Endothelial cell of umbilical vein (primary cell): Measurements from ENCODE around the gene NDUFB6. TPM values are rescaled to one million over a fixed set of nuclear protein-coding genes. Genes with fewer than 3 reads are reported as not detected.
"Not testable (repeated sequence)": the region's sequence is repeated elsewhere in the genome, so short reads cannot be mapped to it uniquely, and the experiment has no call there.

Experiments
- BruUV-seq: library from RNA; stranded (reverse); fragments of 400-500 nt; replicated peaks from 2 replicates; lab custom pipeline; 2021; lab: Mats Ljungman, UMichigan
- CTCF ChIA-PET: fragments of 300-600, 350-600 bp; sonication (Branson Sonifier 250); formaldehyde crosslinking; loops from one replicate; lab custom pipeline; 2021; ENCODE audit warnings: antibody characterized with exemption, inconsistent platforms; lab: Charles Lee
- POLR2A ChIA-PET: fragments of 300-600, 350-600 bp; sonication (Branson Sonifier 250); formaldehyde crosslinking; loops from one replicate; lab custom pipeline; 2021; ENCODE audit warnings: antibody characterized with exemption, inconsistent platforms; lab: Charles Lee
- DNase-seq: peaks from one replicate; pipeline ENCODE4 v3.0.0-alpha.2; 2011; ENCODE audit warnings: low read depth, low spot score
- FAIRE-seq: peaks from 2 replicates; lab custom pipeline; 2011; peaks lifted over from hg19 to GRCh38; lab: Jason Lieb, UNC
- H2AFZ ChIP-seq: 2 replicates; pipeline ENCODE4 v1.6.0; 2012; ENCODE audit warnings: low read depth, low read length, control low read depth, inconsistent platforms
- H3K27ac ChIP-seq: 2 replicates; pipeline ENCODE4 v1.5.1; 2011; ENCODE audit warnings: low read depth, mild to moderate bottlenecking, control low read depth, low read length, moderate library complexity; ENCODE audit not compliant: insufficient read depth
- H3K27me3 ChIP-seq, 2 experiments: 2 replicates each; pipeline versions ENCODE4 v1.6.0 to v1.6.1; 2011; ENCODE audit warnings: low read length in 2 of 2, mixed read lengths in 1 of 2; ENCODE audit not compliant: control insufficient read depth in 2 of 2, insufficient read depth in 2 of 2
- H3K36me3 ChIP-seq, 2 experiments: 2 replicates in 1 of 2; 3 replicates in 1 of 2; pipeline ENCODE4 v1.5.1; 2011; ENCODE audit warnings: low read length in 2 of 2, mild to moderate bottlenecking in 1 of 2, moderate library complexity in 1 of 2; ENCODE audit not compliant: control insufficient read depth in 2 of 2, insufficient read depth in 2 of 2; ENCODE audit errors: extremely low read depth in 1 of 2
- H3K4me1 ChIP-seq: 3 replicates; pipeline ENCODE4 v1.5.1; 2011; ENCODE audit warnings: mild to moderate bottlenecking, low read length; ENCODE audit not compliant: control insufficient read depth, insufficient read depth; ENCODE audit errors: extremely low read depth
- H3K4me2 ChIP-seq: 2 replicates; pipeline ENCODE4 v1.6.1; 2011; ENCODE audit warnings: low read length, control low read depth, mixed read lengths; ENCODE audit not compliant: insufficient read depth
- H3K4me3 ChIP-seq, 3 experiments: fragments of 200-600 bp in 1 of 3; sonication (generic), shearing (Covaris generic) in 1 of 3; replicated peaks in 1 of 3; 2 replicates each; pipeline ENCODE4 v1.5.1; 2011 to 2016; ENCODE audit warnings: control low read depth in 3 of 3, low read length in 3 of 3, mild to moderate bottlenecking in 2 of 3, inconsistent platforms in 1 of 3, low read depth in 1 of 3, moderate library complexity in 1 of 3; ENCODE audit not compliant: insufficient read depth in 1 of 3
- H3K79me2 ChIP-seq: 2 replicates; pipeline ENCODE4 v1.6.0; 2012; ENCODE audit warnings: low read length, inconsistent platforms; ENCODE audit not compliant: control insufficient read depth, insufficient read depth
- H3K9ac ChIP-seq: replicated peaks from 2 replicates; pipeline ENCODE3; 2011; ENCODE audit warnings: low read length, control low read depth; ENCODE audit not compliant: insufficient read depth; ENCODE audit errors: extremely low read depth
- H3K9me1 ChIP-seq: replicated peaks from 3 replicates; pipeline ENCODE4 v1.6.0; 2011; ENCODE audit warnings: mild to moderate bottlenecking, low read length; ENCODE audit not compliant: control insufficient read depth, insufficient read depth; ENCODE audit errors: extremely low read depth
- H3K9me3 ChIP-seq: replicated peaks from 2 replicates; pipeline ENCODE4 v1.5.1; 2012; ENCODE audit warnings: low read length, inconsistent platforms; ENCODE audit not compliant: control insufficient read depth, insufficient read depth
- H4K20me1 ChIP-seq: replicated peaks from 2 replicates; pipeline ENCODE3; 2011; ENCODE audit warnings: mild to moderate bottlenecking, low read length; ENCODE audit not compliant: control insufficient read depth, insufficient read depth; ENCODE audit errors: extremely low read depth
- EZH2 ChIP-seq: IDR thresholded peaks from 2 replicates; pipeline ENCODE4 v1.6.1; 2012; ENCODE audit warnings: borderline replicate concordance, low read depth, mild to moderate bottlenecking, moderate library complexity, low read length, inconsistent platforms; ENCODE audit not compliant: severe bottlenecking
- FOS ChIP-seq: IDR thresholded peaks from 2 replicates; pipeline ENCODE4 v1.6.1; 2011; ENCODE audit warnings: mild to moderate bottlenecking, low read length, moderate library complexity, borderline replicate concordance; ENCODE audit not compliant: insufficient read depth
- GATA2 ChIP-seq: IDR thresholded peaks from 2 replicates; pipeline ENCODE4 v1.7.0; 2011; ENCODE audit warnings: low read depth, mild to moderate bottlenecking, moderate library complexity, mixed read lengths, low read length; ENCODE audit not compliant: insufficient read length, insufficient read depth
- JUN ChIP-seq: IDR thresholded peaks from 2 replicates; pipeline ENCODE4 v1.6.1; 2011; ENCODE audit warnings: borderline replicate concordance, low read depth; ENCODE audit not compliant: insufficient read length, insufficient read depth
- MYC ChIP-seq: IDR thresholded peaks from one replicate; pipeline ENCODE4 v1.6.1; 2011; ENCODE audit warnings: mild to moderate bottlenecking, low read depth, low read length
- POLR2A ChIP-seq: IDR thresholded peaks from 2 replicates; pipeline ENCODE4 v1.6.1; 2012; ENCODE audit warnings: low read depth, mild to moderate bottlenecking, control low read depth, low read length
- POLR2AphosphoS5 ChIP-seq: IDR thresholded peaks from 2 replicates; pipeline ENCODE4 v1.6.1; 2012; ENCODE audit warnings: low read depth, mild to moderate bottlenecking, control low read depth, low read length, moderate library complexity; ENCODE audit not compliant: insufficient read depth
- dilution Hi-C: fragments of 300-500 bp; cut with MboI; formaldehyde crosslinking; loops from one replicate; pipeline ENCODE4 v1.15.0; 2019; ENCODE audit warnings: low sequenced_read_pairs; ENCODE audit not compliant: extremely low pct_ligation_motif_present
- intact Hi-C: fragments of 100-400 bp; cut with micrococcal nuclease; formaldehyde crosslinking; loops from one replicate; pipeline ENCODE4 v1.10.0; 2022
- polyA plus RNA-seq, 4 experiments: library from polyadenylated mRNA; depleted of rRNA in 3 of 4; stranded (reverse) in 3 of 4; unstranded in 1 of 4; fragments of >200 nt; gene quantifications; 2 replicates each; pipeline versions ENCODE4 v1.2.1 to v1.2.3, GENCODE V29; 2011 to 2012; ENCODE audit warnings: missing spikeins in 1 of 4
- total RNA-seq: library from RNA; stranded (reverse); gene quantifications from 2 replicates; pipeline ENCODE4 v1.2.3, GENCODE V29; 2021
- TF ChIP-seq, protein P1 (sequence below), 2 donors: IDR thresholded peaks; 1 replicate in 1 of 2; 2 replicates in 1 of 2; pipeline ENCODE4 v1.5.1; 2011; ENCODE audit warnings: low read length in 2 of 2, mild to moderate bottlenecking in 2 of 2, moderate library complexity in 2 of 2, control low read depth in 1 of 2, inconsistent platforms in 1 of 2, low read depth in 1 of 2; ENCODE audit not compliant: insufficient read depth in 1 of 2; ENCODE audit errors: extremely low read depth in 1 of 2
- TF ChIP-seq, protein P2 (sequence below): IDR thresholded peaks from 2 replicates; pipeline ENCODE4 v1.6.1; 2011; ENCODE audit not compliant: insufficient read depth, insufficient read length

The NDUFB6 gene
- total and polyA plus RNA-seq, 2 donors (not counting 3 experiments of a cell fraction or from before 2014, with no cell fraction given), result 53.5 to 59.2 TPM

DNA sequence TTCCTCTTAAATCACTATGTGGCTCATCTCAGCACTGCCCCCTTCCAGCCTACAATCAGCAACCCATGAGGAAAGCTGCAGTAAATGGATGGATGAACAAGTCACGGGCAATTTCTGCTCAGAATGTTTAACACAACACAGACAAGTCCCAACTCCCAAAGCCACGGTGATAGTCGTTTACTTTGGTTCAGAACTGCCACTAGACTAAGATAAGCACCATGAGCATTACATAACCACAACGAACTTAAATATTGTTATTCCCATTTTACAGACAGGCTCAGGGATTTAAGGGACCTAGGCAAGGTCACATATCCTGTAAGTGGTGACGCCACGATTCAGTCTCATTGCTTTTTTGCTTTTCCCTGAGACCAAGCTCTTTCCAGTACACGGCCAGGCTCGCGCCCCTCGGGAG lies 22.8 kb downstream of the NDUFB6 start:
- BruUV-seq, result no TSS peak
- Histone ChIP-seq H3K9me1 (no peaks in the 10 kb centered on the region), H3K4me2 (peak overlapping the region; percentile 92), H2AFZ (peak overlapping the region; percentile 9), H3K27me3 (no peaks in the 10 kb centered on the region), H4K20me1 (peaks cover 7% of the 10 kb centered on the region), H3K9ac (peak overlapping the region; percentile 85), H3K36me3 (no peaks in the 10 kb centered on the region), H3K27ac (peak overlapping the region; percentile 92), H3K4me1 (peaks cover 17% of the 10 kb centered on the region), H3K4me3 (peak overlapping the region; percentile 71 to 88 (median 77)), H3K79me2 (peaks cover 62% of the 10 kb centered on the region), H3K9me3 (no peaks in the 10 kb centered on the region)
- POLR2A ChIA-PET, result interaction anchor here (1.1 to 3.0 kb wide), 2 partner anchors 24 to 165 kb away, joined by 3 to 17 read pairs; partner anchors contain the start of gene RIGI
- CTCF ChIA-PET, result interaction anchor here (0.7 to 2.5 kb wide), 13 partner anchors 8 to 418 kb away, joined by 3 to 45 read pairs (median 4); partner anchors contain the start of genes ACO1, NDUFB6 and RIGI
- TF ChIP-seq JUN (no peak), MYC (no peak), POLR2A (no peak), EZH2 (no peak), POLR2AphosphoS5 (no peak), FOS (no peak), GATA2 (no peak)
- TF ChIP-seq, protein P1, sequence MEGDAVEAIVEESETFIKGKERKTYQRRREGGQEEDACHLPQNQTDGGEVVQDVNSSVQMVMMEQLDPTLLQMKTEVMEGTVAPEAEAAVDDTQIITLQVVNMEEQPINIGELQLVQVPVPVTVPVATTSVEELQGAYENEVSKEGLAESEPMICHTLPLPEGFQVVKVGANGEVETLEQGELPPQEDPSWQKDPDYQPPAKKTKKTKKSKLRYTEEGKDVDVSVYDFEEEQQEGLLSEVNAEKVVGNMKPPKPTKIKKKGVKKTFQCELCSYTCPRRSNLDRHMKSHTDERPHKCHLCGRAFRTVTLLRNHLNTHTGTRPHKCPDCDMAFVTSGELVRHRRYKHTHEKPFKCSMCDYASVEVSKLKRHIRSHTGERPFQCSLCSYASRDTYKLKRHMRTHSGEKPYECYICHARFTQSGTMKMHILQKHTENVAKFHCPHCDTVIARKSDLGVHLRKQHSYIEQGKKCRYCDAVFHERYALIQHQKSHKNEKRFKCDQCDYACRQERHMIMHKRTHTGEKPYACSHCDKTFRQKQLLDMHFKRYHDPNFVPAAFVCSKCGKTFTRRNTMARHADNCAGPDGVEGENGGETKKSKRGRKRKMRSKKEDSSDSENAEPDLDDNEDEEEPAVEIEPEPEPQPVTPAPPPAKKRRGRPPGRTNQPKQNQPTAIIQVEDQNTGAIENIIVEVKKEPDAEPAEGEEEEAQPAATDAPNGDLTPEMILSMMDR (IDR thresholded peaks at IDR 0.05; ENCODE audit: extremely low read depth in 1 of 2, insufficient read depth in 1 of 2, low read depth in 1 of 2, low read length in 2 of 2), result no peak
- TF ChIP-seq, protein P2, sequence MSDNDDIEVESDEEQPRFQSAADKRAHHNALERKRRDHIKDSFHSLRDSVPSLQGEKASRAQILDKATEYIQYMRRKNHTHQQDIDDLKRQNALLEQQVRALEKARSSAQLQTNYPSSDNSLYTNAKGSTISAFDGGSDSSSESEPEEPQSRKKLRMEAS, result no peak
- peak; percentile 33 for FAIRE-seq
- dilution Hi-C loops (loop anchor here (25.0 kb wide), 1 partner anchor 163 kb away; the partner anchor contains the start of gene ACO1), intact Hi-C loops (loop anchor here (2.0 kb wide), 1 partner anchor 119 kb away; no protein-coding TSS in a partner anchor)
- peak; percentile 56 for DNase-seq

DNA sequence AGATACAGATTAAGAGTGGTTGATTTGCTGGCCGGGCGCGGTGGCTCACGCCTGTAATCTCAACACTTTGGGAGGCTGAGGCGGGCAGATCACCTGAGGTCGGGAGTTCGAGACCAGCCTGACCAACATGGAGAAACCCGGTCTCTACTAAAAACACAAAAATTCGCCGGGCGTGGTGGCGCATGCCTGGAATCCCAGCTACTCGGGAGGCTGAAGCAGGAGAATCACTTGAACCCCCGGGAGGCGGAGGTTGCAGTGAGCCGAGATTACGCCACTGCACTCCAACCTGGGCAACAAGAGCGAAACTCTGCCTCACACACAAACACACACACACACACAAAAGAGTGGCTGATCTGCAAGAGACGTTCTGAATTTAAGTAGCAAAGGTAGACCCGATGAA lies 24.7 kb downstream of the NDUFB6 start:
- intact Hi-C loops, H4K20me1 ChIP-seq, H3K4me3 ChIP-seq, H3K9ac ChIP-seq, H3K27me3 ChIP-seq, H3K9me3 ChIP-seq, FAIRE-seq, H3K27ac ChIP-seq, H3K9me1 ChIP-seq, BruUV-seq, POLR2A ChIA-PET, dilution Hi-C loops, H3K36me3 ChIP-seq, H2AFZ ChIP-seq, H3K4me2 ChIP-seq, DNase-seq: not testable (repeated sequence)
- Histone ChIP-seq H3K79me2 (peaks cover 80% of the 10 kb centered on the region), H3K4me1 (peaks cover 14% of the 10 kb centered on the region)
- CTCF ChIA-PET, result interaction anchor here (0.7 to 1.0 kb wide), 2 partner anchors 169 to 482 kb away, joined by 3 read pairs; no protein-coding TSS in a partner anchor
